ENCODE measurements around the gene ADPRS.
A peak's percentile ranks its signal among the peaks of the same experiment; 100 is the strongest.

ADPRS gene

GRCh38 chr1:36087233-36088123 is 1.2 kb upstream of the ADPRS start:
- no peak for DNase-seq

- no peak for DNase-seq
These were observed 471 bp upstream of the ADPRS start for GRCh38 chr1:36088265-36088576.

- no peak for DNase-seq
These were observed 865 bp downstream of the ADPRS start for GRCh38 chr1:36089393-36090121.

- no peak for DNase-seq
These were observed 2.4 kb downstream of the ADPRS start for GRCh38 chr1:36091141-36091540.

- DNase-seq: no peak
These were observed 3.0 kb downstream of the ADPRS start for GRCh38 chr1:36091698-36092097.

- no peak for DNase-seq
These were observed 3.6 kb downstream of the ADPRS start for GRCh38 chr1:36092166-36092797.

GRCh38 chr1:36092798-36093185 is 4.1 kb downstream of the ADPRS start:
- DNase-seq: no peak

GRCh38 chr1:36093226-36093625 is 4.5 kb downstream of the ADPRS start:
- DNase-seq: no peak

- DNase-seq: no peak
These were observed 5.2 kb downstream of the ADPRS start for GRCh38 chr1:36093929-36094328.

GRCh38 chr1:36094621-36095061 is 5.9 kb downstream of the ADPRS start:
- no peak for DNase-seq

- DNase-seq: no peak
These were observed 7.2 kb downstream of the ADPRS start for GRCh38 chr1:36095760-36096405.

GRCh38 chr1:36096500-36097432 is 8.1 kb downstream of the ADPRS start:
- DNase-seq: no peak

- no peak for DNase-seq
These were observed 9.2 kb downstream of the ADPRS start for GRCh38 chr1:36097693-36098585.

GRCh38 chr1:36098650-36099365 is 10.1 kb downstream of the ADPRS start:
- DNase-seq: peak; percentile 0

- DNase-seq: peak; percentile 75
These were observed 11.1 kb downstream of the ADPRS start for GRCh38 chr1:36099681-36100341.

- no peak for DNase-seq
These were observed 11.7 kb downstream of the ADPRS start for GRCh38 chr1:36100376-36100775.

GRCh38 chr1:36101546-36101945 is 12.9 kb downstream of the ADPRS start:
- DNase-seq: no peak

GRCh38 chr1:36106269-36106668 is 17.6 kb downstream of the ADPRS start:
- DNase-seq: no peak

- DNase-seq: no peak
These were observed 18.7 kb downstream of the ADPRS start for GRCh38 chr1:36107394-36107793.

- no peak for DNase-seq
These were observed 19.6 kb downstream of the ADPRS start for GRCh38 chr1:36108314-36108713.
